ENCODE results near the gene CFAP43. TPM values are rescaled to one million over a fixed set of nuclear protein-coding genes. Genes with fewer than 3 reads are reported as not detected.

CFAP43 gene
- total RNA-seq, 1 experiment from 2014 or later, result 0.42 TPM

DNA sequence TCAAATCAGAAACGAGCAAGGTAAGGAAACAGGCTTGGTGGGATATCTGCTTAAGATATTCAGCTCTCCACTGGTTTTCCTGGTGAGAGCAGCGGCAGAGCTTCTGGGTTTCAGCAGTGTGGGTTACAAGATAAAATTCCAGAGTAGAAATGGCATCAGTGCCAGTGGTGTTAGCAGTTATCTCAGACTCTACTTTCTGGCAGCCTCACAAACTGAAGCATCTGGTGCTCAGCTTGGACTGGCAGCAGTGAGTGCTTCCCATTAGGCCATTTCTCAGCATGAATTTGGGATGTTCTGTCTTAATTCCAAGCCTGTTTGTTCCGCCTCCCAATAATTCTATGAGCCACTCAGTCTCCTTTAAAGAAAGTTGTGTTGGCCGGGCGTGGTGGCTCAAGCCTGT, 29.9 kb upstream of the CFAP43 start (continued):
- TF ChIP-seq, protein P1, sequence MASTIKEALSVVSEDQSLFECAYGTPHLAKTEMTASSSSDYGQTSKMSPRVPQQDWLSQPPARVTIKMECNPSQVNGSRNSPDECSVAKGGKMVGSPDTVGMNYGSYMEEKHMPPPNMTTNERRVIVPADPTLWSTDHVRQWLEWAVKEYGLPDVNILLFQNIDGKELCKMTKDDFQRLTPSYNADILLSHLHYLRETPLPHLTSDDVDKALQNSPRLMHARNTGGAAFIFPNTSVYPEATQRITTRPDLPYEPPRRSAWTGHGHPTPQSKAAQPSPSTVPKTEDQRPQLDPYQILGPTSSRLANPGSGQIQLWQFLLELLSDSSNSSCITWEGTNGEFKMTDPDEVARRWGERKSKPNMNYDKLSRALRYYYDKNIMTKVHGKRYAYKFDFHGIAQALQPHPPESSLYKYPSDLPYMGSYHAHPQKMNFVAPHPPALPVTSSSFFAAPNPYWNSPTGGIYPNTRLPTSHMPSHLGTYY (CRISPR knock-in tag; IDR thresholded peaks at IDR 0.05), result no peak
- no peak for TF ChIP-seq ESRRA (CRISPR knock-in tag; IDR thresholded peaks at IDR 0.05; ENCODE audit: borderline replicate concordance)
- TF ChIP-seq GTF2I (CRISPR knock-in tag; conservative IDR thresholded peaks at IDR 0.05), result no peak
- no peak for TF ChIP-seq ZNF232 (CRISPR knock-in tag; IDR thresholded peaks at IDR 0.05)

DNA sequence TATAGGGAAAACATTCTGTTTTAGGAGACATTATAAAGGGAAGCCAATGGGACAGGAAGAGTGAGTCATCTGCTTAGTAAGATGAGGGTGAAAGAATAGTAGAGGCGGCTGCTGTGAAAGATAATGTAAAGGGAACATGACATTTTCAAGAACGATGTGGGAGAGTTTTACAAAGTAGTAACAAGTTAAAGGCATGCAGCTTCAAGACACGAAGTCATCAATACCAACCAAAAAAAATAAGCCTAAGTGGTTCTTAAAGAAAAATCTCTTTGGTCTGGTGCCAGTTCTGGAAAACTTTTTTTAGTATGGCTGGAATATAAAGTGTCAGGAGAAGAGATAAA, 28.6 kb upstream of the CFAP43 start:
- ATAC-seq (no peak), DNase-seq (ENCODE audit: low spot score) (no peak)
- CTCF ChIA-PET, result no interaction called here
- TF ChIP-seq FOXP1 (CRISPR knock-in tag; IDR thresholded peaks at IDR 0.05; ENCODE audit: borderline replicate concordance) (no peak), HMGA2 (CRISPR knock-in tag; IDR thresholded peaks at IDR 0.05) (no peak), SOX15 (CRISPR knock-in tag; IDR thresholded peaks at IDR 0.05) (no peak), NFATC4 (CRISPR knock-in tag; IDR thresholded peaks at IDR 0.05) (no peak), ZNF396 (CRISPR knock-in tag; IDR thresholded peaks at IDR 0.05; ENCODE audit: borderline replicate concordance) (no peak), TEAD1 (CRISPR knock-in tag; IDR thresholded peaks at IDR 0.05) (no peak), ZNF219 (CRISPR knock-in tag; IDR thresholded peaks at IDR 0.05; ENCODE audit: borderline replicate concordance) (no peak), ZBTB21 (CRISPR knock-in tag; IDR thresholded peaks at IDR 0.05; ENCODE audit: borderline replicate concordance) (no peak), NFYB (CRISPR knock-in tag; conservative IDR thresholded peaks at IDR 0.05; ENCODE audit: low read depth) (no peak), IRF2 (CRISPR knock-in tag; IDR thresholded peaks at IDR 0.05; ENCODE audit: borderline replicate concordance, low read depth) (no peak), ZNF138 (CRISPR knock-in tag; conservative IDR thresholded peaks at IDR 0.05) (no peak), EMX1 (CRISPR knock-in tag; IDR thresholded peaks at IDR 0.05) (no peak), TP53 (CRISPR knock-in tag; IDR thresholded peaks at IDR 0.05) (no peak), ZNF121 (CRISPR knock-in tag; IDR thresholded peaks at IDR 0.05) (no peak)
- TF ChIP-seq, protein P2, sequence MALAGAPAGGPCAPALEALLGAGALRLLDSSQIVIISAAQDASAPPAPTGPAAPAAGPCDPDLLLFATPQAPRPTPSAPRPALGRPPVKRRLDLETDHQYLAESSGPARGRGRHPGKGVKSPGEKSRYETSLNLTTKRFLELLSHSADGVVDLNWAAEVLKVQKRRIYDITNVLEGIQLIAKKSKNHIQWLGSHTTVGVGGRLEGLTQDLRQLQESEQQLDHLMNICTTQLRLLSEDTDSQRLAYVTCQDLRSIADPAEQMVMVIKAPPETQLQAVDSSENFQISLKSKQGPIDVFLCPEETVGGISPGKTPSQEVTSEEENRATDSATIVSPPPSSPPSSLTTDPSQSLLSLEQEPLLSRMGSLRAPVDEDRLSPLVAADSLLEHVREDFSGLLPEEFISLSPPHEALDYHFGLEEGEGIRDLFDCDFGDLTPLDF (CRISPR knock-in tag; IDR thresholded peaks at IDR 0.05), result no peak
- TF ChIP-seq, protein P3, sequence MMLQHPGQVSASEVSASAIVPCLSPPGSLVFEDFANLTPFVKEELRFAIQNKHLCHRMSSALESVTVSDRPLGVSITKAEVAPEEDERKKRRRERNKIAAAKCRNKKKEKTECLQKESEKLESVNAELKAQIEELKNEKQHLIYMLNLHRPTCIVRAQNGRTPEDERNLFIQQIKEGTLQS (CRISPR knock-in tag; conservative IDR thresholded peaks at IDR 0.05), result no peak
- TF ChIP-seq, protein P4, sequence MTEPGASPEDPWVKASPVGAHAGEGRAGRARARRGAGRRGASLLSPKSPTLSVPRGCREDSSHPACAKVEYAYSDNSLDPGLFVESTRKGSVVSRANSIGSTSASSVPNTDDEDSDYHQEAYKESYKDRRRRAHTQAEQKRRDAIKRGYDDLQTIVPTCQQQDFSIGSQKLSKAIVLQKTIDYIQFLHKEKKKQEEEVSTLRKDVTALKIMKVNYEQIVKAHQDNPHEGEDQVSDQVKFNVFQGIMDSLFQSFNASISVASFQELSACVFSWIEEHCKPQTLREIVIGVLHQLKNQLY (CRISPR knock-in tag; IDR thresholded peaks at IDR 0.05), result no peak
- Mint-ChIP-seq H3K27me3 (ENCODE audit: low read depth) (no peaks in the 10 kb centered on the region), H3K27ac (no peak overlapping the region), H3K4me1 (peaks cover 14% of the 10 kb centered on the region), H3K9me3 (no peaks in the 10 kb centered on the region), H3K36me3 (peaks cover 58% of the 10 kb centered on the region), H3K4me3 (no peak overlapping the region)
- POLR2A ChIA-PET, result no interaction called here

DNA sequence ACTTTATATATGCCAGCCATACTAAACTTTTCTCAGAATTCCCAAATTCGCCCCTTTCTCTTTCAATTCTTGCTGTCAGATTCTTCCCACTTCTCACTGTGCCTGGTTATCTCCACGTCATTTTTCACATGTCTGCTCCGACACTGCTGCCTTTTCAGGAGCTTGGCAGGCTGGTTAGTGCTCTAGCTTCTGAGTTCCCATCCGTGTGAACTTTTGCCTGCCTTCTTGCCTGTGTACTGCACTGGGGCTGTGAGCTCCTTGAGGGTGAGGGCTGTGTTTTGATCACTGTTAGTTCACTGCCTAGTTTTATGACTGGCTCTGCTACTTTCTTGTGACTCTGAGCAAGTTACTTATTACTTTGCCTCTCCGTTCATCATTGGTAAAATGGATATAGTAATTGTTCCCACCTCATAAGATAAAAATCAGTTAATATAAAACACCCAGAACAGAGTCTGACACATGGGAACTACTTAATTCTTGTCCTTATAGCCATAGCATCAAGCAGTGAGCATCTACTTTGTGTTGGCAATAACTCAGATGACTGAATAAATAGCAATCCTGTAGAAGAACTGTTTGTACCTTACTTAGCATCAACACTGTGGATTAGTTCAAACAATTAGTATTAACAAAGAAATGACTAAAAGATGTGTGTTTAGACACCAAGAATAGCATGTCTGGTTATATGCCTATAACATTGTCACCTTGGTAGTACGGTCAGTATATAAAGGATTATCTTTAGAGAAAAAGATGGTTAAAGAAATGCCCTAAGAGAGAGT, 28.0 kb upstream of the CFAP43 start:
- Mint-ChIP-seq H3K4me1 (peaks cover 17% of the 10 kb centered on the region), H3K9me3 (no peaks in the 10 kb centered on the region), H3K36me3 (peaks cover 52% of the 10 kb centered on the region), H3K4me3 (no peak overlapping the region), H3K27ac (no peak overlapping the region), H3K27me3 (ENCODE audit: low read depth) (no peaks in the 10 kb centered on the region)
- ChIA-PET POLR2A (no interaction called here), CTCF (interaction anchor here (0.5 to 1.7 kb wide), 2 partner anchors 215 to 434 kb away, joined by 3 to 5 read pairs; no protein-coding TSS in a partner anchor)
- ATAC-seq (no peak), DNase-seq (ENCODE audit: low spot score) (no peak)
- no peak for TF ChIP-seq RORB (CRISPR knock-in tag; IDR thresholded peaks at IDR 0.05)
- no peak for TF ChIP-seq CBFB (CRISPR knock-in tag; IDR thresholded peaks at IDR 0.05; ENCODE audit: low read depth)
- TF ChIP-seq, protein P3 (CRISPR knock-in tag; conservative IDR thresholded peaks at IDR 0.05), result no peak
- TF ChIP-seq GTF2I (CRISPR knock-in tag; conservative IDR thresholded peaks at IDR 0.05), result no peak
- TF ChIP-seq TCF7 (CRISPR knock-in tag; IDR thresholded peaks at IDR 0.05; ENCODE audit: low read depth), result no peak
- TF ChIP-seq, protein P5, sequence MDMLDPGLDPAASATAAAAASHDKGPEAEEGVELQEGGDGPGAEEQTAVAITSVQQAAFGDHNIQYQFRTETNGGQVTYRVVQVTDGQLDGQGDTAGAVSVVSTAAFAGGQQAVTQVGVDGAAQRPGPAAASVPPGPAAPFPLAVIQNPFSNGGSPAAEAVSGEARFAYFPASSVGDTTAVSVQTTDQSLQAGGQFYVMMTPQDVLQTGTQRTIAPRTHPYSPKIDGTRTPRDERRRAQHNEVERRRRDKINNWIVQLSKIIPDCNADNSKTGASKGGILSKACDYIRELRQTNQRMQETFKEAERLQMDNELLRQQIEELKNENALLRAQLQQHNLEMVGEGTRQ (CRISPR knock-in tag; IDR thresholded peaks at IDR 0.05), result no peak
- no peak for TF ChIP-seq ZNF396 (CRISPR knock-in tag; IDR thresholded peaks at IDR 0.05; ENCODE audit: borderline replicate concordance)
- TF ChIP-seq, protein P4 (CRISPR knock-in tag; IDR thresholded peaks at IDR 0.05), result no peak
- no peak for TF ChIP-seq GRHL2 (CRISPR knock-in tag; IDR thresholded peaks at IDR 0.05; ENCODE audit: insufficient replicate concordance, severe bottlenecking)
- TF ChIP-seq, protein P6, sequence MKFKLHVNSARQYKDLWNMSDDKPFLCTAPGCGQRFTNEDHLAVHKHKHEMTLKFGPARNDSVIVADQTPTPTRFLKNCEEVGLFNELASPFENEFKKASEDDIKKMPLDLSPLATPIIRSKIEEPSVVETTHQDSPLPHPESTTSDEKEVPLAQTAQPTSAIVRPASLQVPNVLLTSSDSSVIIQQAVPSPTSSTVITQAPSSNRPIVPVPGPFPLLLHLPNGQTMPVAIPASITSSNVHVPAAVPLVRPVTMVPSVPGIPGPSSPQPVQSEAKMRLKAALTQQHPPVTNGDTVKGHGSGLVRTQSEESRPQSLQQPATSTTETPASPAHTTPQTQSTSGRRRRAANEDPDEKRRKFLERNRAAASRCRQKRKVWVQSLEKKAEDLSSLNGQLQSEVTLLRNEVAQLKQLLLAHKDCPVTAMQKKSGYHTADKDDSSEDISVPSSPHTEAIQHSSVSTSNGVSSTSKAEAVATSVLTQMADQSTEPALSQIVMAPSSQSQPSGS (CRISPR knock-in tag; IDR thresholded peaks at IDR 0.05; ENCODE audit: borderline replicate concordance, low read depth), result no peak
- TF ChIP-seq NR3C1 (CRISPR knock-in tag; conservative IDR thresholded peaks at IDR 0.05; ENCODE audit: low read depth), result no peak
- TF ChIP-seq ZNF138 (CRISPR knock-in tag; conservative IDR thresholded peaks at IDR 0.05), result no peak

All from WTC11 (cell line).